ENCODE measurements around the gene SLC15A2.
"Not testable (repeated sequence)": the region's sequence is repeated elsewhere in the genome, so short reads cannot be mapped to it uniquely, and the experiment has no call there.

Gene SLC15A2

DNA sequence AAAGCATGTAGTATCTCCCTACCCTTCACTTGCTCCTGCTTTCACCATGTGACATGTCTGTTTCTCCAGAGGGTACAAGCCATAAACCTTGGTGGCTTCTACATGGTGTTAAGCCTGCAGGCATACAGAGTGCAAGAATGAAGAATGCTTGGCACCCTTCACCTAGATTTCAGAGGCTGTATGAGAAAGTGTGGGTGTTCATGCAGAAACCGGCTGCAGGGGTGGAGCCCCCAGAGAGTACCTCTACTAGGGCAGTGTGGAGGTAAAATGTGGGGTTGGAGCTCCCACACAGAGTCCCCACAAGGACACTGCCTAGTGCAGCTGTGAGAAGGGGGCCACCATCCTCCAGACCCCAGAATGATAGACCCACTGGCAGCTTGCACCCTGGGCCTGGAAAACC lies 32.2 kb downstream of the SLC15A2 start:
- no peak for FAIRE-seq

DNA sequence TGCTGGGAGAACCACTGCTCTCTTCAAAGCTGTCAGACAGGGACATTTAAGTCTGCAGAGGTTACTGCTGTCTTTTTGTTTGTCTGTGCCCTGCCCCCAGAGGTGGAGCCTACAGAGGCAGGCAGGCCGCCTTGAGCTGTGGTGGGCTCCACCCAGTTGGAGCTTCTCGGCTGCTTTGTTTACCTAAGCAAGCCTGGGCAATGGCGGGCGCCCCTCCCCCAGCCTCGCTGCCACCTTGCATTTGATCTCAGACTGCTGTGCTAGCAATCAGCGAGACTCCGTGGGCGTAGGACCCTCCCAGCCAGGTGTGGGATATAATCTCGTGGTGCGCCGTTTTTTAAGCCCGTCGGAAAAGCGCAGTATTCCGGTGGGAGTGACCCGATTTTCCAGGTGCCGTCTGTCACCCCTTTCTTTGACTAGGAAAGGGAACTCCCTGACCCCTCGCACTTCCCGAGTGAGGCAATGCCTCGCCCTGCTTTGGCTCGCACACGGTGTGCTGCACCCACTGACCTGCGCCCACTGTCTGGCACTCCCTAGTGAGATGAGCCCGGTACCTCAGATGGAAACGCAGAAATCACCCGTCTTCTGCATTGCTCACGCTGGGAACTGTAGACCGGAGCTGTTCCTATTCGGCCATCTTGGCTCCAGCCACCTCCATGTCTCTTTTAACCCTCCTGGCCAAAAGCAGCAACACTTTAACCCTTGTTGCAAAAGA lies 44.1 kb downstream of the SLC15A2 start:
- FAIRE-seq: not testable (repeated sequence)

DNA sequence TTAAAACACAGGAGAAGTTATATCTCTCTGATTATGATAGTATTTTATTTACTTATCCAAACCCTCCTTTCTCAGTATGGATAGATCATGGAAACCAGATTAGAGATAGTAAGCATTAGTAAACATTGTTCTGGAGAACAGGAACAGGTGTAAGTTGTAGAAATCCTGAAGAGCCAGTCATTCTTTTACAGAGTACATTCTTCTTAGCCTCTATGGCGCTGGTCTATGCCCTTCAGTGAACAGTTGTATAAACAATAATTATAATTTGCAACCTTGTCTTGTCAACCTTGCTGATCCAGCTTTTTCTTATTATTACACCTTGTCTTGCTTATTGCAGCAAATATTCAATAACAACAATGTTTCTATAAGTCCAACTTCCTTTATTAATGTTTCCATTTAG lies 47.4 kb downstream of the SLC15A2 start:
- no peak for FAIRE-seq

DNA sequence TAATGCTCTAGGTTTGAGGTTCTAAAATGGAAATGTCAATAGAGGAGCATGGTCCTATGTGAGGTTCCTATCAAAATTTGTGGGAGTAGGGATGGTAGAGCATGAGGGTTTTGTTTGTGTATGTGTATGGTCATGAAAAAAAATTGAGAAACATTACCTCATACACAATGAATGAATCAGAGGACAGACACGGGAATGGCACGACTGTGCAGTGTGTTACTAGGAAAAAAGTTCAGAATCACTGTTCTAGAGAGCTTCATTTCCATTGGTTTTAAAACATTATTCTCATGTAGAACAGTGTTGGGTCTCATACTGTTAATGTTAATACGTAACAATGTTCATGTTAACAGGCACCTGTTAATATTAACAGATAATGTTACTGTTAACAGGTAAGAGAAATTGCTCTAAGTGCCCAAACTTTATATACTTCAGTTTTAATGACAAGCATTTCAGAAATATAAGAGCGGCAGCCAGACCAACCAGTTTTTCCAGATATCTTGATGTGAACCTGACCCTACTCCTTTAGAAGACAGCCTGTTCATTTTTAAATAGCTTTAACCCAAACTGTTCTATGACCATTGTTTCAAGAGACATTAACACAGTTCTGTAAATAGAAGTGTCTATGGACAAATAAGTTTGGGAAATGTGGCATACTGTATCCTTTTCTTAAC lies 48.0 kb downstream of the SLC15A2 start:
- FAIRE-seq: no peak

DNA sequence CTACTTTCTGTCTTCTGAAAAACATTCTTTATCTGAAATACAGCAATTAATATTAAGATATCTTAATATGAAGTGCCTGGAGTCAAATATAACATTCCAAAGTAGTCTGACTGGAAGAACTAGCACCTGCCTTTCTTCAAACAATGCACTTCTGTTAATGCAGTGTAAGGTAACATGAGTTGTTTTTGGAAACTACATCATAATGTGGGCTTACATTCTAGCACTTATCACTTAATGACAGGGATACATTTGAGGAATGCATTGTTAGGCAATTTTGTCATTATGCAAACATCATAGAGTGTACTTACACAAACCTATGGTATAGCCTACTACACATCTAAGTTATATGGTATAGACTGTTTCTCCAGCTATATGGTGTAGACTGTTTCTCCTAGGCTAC lies 49.2 kb downstream of the SLC15A2 start:
- FAIRE-seq: no peak

DNA sequence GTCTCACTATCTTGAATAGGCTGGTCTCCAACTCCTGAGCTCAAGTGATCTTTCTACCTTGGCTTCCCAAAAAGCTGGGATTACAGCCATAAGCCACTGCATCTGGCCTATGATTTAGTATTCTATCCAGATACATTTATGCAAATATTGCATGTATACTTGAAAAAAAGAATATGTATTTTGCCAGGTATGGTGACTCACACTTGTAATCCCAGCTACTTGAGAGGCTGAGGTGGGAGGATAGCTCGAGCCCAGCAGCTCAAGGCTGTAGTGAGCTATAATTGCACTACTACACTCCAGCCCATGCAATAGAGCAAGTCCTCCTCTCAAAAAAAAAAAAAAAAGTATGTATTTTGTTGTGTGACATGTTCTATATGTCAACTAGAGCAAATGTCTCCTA lies 54.4 kb downstream of the SLC15A2 start:
- FAIRE-seq: no peak

DNA sequence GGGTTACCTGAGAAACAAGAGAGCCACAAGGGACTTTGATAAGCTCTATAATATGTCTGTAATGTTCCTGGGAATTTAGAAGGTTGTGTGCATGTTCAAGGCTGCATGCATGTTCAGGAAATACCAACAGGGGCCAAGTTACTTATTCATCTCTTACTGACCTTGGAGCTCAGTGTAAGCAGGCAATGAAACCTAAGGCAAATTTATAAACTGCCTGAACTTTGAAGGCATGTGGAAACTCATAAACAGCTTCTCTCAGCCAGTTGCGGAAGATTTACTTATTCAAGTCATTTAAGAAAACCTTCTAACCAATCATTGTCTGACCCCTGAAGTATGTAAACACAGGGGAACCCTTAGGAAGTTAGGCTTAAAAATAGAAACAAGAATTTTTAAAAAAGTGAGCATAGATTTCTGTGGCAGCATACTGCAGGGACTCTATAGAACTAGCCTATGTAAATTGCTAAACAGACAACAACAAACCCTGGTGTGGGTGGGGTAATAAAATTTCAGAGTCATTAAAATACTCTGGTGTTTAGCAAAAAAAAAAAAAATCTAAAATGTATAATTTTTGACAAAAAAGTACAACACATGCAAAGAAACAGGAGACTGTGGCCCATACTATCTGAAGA lies 57.2 kb downstream of the SLC15A2 start:
- no peak for FAIRE-seq

DNA sequence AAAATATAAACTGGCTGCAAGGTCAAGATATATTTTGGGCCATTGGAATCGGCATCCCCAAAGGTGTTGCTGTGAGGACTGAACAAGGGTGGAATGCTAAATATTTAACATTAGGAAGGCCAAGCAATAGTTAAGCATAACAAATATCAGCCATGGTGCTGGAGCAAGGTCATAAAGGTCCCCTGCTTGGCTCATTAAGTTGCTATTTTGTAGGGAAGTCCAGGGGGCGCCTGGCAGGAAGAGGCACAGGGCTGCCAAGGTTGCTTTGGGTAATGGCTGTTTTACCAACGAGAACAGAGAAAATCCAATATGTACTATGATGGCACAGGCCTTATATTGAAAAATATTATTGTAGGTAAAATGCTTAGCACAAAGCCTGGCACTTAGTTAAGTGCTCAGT lies 62.2 kb downstream of the SLC15A2 start:
- FAIRE-seq: no peak

DNA sequence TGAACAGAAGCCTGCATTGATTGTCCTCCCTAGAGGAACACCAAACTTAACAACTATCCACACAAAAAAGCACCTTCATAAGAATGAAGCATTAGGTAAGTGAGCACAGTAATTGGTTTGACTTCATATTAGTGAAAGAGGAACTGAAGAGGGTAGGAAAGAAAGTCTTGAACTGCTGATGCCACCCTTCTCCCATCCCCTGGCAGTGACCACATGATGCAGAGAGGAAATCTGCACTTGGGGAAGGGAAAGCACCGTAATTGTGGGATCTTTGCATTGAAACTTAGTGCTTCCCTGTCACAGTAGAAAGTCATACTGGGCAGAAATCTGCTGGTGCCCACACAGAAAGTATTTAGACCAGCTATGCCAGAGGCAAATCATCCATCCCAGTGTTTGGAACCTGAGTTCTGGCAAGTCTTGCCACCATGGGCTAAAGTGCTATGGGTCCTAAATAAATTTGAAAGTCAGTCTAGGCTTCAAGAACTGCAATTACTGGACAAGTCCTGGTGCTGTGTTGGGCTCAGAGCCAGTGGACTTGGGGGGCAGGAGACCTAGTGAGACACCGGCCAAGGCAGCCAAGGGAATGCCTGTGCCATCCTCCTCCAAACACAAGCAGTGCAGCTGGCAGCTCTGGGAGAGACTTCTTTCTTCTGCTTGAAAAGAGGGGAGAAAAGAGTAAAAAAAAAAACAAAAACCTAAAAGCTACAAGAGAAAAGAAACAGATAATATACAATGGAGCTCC lies 63.6 kb downstream of the SLC15A2 start:
- FAIRE-seq: no peak

DNA sequence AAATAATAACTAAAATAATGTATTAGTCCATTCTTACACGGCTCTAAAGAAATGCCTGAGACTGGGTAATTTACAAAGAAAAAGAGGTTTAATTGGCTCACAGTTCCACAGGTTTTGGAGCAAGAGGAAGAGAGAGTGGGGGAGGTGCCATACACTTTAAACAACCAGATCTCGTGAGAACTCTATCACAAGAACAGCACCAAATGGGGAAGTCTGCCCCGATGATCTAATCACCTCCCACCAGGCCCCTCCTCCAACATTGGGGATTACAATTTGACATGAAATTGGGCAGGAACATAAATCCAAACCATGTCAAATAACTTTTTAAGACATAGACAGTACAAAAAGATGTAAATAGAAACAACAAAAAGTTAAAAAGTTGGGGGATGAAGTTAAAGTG lies 64.6 kb downstream of the SLC15A2 start:
- FAIRE-seq: no peak

DNA sequence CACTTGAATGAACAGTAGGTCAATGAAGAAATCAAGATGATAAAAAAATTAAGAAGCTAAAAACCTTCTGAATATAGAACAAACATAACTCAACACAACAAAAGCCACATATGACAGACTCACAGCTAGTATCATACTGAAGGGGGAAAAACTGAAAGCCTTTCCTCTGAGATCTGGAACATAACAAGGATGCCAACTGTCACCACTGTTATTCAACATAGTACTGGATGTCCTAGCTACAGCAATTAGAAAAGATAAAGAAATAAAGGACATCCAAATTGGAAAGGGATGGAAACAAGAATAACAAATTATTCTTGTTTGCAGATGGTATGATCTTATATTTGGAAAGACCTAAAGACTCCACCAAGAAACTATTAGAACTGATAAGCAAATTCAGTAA lies 67.1 kb downstream of the SLC15A2 start:
- no peak for FAIRE-seq

DNA sequence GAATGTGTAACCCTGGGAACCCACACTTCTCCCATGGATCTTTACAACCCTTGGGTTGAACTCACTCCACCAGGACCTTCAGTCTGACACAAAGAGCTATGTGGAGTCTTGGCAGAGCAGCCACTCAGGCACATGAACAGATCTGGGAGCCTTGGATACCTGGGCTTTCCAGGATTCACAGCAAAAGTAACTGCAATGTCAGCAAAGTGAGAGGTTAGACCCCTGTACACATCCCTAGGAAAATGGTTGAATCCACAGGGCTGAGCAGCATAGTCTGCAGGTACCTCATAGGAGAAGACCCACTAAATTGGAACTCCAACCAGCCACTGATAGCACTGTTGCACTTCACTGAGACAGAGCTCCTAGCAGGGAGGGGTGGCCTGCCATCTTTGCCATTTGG lies 68.2 kb downstream of the SLC15A2 start:
- FAIRE-seq: no peak

DNA sequence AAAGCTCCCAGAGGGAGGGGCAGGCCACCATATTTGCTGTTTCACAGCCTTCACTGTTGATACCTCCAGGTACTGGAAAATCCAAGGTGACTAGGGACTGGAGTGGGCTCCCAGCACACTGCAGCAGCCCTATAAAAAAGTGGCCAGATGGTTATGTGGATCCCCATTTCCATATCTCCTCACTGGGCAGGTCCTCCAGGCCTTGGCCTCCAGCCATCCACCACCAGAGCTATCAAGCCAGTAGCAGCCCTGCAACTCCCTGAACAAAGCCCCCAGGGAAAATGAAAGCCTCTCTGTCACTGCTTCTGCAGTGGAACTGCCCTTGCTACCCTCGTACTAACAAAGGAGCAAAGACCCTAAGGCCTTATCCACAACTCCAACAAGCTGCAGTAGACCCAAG lies 69.4 kb downstream of the SLC15A2 start:
- no peak for FAIRE-seq

DNA sequence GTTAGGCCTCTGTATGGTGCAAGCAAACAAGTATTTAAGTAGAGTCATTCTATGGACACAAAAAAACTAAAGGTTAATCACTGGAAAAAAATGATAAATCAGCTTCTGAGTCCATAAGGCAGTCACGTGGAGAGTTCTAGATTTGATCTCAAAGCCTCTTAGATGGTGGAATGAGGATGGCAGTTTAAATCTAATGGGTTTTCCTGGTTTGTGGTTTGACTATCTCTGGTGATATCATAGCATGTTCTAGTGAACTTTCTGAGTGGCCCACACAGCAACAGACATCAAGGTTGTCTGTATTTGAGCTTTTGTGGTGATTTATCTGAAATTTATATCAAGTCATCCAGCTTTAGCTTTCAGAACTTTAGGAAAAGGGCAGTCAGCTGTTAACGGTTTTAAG lies 75.4 kb downstream of the SLC15A2 start:
- no peak for FAIRE-seq

DNA sequence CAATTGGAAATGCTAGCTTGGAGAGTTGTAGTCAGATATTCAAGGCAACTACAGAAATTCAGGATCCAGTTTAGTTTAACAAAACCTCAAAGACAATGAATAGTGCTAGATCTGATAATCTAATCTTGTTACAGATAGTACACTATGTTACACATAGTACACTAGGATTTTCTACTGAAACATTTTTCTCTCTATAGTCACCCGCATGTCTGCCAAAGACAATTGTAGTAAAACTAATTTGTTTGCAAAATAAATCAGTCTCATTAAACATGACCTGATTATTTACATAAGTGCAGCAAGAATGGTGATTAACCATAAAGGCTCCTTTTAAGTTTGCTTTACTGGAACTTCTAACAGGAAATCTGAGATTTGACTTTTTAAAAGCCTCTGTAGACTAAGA lies 75.8 kb downstream of the SLC15A2 start:
- no peak for FAIRE-seq

DNA sequence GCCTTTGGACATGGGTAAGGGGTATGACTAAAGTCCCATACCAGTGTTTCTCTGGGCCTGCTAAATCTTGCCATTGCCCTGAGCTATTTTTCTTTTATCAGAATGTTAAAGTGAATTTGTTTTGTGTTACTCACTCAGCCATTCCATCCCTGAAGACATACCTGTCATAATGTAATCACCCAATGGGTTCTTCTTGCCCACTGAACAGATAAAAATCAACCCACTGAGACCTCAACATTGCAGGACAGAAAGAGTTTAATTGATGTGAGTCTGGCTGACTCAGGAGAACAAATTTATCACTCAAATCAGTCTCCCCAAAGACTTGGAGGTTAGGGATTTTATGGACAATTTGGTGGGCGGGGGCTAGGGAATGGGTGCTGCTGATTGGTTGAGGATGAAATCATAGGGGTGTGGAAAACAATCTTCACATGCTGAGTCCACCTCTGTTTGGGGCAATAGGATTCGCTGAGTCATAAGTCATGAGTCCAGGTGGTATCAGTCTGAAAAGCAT lies 80.5 kb downstream of the SLC15A2 start:
- no peak for FAIRE-seq

DNA sequence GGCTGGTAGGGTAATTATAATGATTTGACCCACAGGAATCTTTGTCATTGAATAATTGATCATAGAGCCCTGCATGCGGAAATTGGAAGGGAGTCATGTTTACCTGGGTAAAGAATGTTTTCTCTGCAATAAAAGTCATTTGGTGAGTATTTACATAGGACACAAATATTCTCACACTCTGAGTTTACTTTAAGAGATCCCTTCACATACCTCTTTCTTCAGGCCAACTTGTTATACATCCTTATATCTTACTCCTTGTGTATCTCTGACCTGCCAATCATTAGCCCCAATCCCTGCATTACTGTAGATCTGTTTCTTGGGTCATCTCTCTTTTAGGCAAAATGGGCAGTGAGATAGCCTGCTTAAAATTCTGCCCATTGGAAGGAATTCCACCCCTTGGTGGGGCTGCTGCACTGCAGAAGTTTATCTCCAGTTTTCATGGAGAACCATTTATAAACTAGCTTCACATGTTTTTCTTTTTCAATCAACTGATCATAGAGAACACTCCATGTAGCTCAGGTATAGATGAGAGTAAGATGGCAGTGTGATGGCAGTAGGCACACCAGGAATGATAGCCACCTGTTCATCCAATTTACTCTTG lies 81.6 kb downstream of the SLC15A2 start:
- FAIRE-seq: no peak

DNA sequence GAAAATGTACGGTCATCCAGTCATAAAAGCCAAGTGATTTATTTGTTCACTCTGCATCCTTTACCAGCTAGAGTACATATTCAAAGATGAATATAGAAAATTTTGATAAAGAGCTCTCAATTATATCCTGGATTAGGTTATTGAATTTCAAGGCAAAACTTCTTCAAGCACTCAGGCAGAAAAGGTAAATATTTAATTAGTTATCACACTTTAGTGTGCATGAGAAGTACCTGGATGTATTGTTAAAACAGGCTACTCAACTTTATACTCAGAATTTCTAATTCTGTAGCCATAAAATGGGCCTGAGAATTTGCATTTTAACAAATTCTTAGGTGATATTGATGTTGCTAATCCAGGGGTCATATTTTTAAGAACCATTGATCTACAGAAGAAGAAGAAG lies 82.5 kb downstream of the SLC15A2 start:
- no peak for FAIRE-seq

DNA sequence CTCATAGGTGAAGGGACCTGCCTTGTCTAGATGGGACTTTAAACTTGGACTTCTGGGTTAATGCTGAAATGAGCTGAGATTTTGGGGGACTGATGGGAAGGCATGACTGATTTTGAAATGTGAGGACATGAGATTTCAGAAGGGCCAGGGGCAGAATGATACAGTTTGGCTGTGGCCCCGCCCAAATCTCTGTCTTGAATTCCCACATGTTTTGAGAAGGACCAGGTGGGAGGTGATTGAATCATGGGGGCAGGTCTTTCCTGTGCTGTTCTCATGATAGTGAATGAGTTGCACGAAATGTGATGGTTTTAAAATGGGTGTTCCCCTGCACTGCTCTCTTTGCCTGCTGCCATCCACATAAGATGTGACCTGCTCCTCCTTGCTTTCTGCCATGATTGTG lies 85.0 kb downstream of the SLC15A2 start:
- no peak for FAIRE-seq

DNA sequence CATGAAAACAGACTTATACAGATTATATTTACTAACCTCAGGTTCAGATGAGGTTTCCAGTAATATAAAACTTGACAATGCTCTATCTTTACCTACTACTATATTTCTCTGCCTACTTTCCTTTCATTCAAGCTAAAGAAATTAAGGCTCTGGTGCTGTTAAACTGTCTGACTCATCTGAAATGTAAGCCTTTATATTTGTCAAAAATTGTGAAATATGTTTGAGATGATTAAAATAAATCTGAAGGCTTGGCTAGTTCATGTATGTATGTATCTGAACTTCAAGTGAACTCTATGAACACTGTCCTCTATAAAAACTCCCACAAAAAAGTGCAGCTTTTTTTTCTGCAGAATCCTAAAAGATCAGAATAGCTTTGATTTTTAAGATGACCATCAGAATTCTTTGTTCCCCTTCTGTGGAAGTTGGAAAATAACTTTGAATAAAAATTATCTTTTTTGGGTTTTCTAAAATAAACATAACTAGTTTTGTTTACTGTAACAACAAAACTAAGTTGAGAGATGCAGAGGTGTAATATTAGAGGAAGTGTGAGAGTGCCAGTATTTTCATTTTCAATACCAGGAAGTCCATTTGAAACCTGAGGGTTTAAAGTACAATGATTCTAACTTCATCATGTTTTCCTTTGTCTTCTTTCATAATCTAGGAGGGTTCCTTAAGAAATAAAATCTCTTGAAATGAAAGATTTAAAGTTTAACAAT lies 85.7 kb downstream of the SLC15A2 start:
- no peak for FAIRE-seq

DNA sequence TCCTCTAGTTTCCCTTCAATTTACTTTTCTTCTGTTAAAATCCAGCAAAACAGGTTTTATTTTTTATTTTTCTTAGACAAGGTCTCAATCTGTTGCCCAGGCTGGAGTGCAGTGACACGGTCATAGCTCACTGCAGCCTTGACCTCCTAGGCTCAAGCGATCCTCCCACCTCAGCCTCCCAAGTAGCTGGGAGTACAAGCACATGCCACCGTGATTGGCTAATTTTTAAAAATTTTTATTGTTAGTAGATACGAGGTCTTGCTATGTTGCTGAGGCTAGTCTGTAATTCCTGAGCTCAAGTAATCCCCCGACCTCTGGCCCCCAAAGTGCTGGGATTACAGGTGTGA lies 86.2 kb downstream of the SLC15A2 start:
- no peak for FAIRE-seq

DNA sequence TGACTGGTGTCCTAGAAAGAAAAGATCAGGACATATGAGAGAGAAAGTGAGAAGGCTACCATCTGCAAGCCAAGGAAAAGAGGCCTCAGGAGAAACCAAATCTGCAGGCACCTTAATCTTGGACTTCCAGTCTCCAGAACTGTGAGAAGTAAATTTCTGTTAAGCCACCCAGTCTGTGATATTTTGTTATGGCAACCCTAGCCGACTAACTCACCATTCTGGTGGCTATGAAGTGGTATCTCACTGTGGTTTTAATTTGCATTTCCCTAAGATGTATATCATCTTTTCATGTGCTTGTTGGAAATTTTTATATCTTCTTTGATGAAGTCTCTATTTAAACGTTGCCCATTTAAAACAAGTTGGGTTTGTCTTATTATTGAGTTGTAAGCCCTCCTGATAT lies 87.3 kb downstream of the SLC15A2 start:
- FAIRE-seq: no peak

DNA sequence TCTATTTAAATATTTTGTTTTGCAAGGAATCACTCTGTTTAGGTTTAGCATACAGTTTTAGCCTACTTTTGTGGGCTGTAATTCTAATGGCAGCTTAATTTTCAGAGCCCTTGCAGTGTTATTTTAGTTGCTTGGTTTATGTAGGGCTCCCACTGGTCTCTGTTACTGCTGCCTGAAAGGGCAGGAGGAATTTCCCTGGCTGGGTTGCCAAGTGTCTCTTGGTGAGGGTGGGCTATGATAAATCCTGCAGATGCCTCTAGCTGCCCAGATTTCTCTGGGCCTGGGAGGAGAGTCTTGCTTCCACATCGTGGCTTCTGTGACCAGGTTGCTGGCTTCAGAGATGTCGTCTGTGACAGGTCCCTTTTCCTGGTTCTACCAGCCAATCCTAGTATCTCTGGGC lies 91.6 kb downstream of the SLC15A2 start:
- FAIRE-seq: no peak
